GM23248 (cell line): Measurements from ENCODE around the gene VSIG8. TPM values are rescaled to one million over a fixed set of nuclear protein-coding genes. Genes with fewer than 3 reads are reported as not detected.

Source experiments
- DNase-seq: peaks from one replicate; pipeline ENCODE4 v3.0.0-alpha.2; 2015
- H2AFZ ChIP-seq: fragments of 200-600 bp; sonication (generic); 2 replicates; pipeline ENCODE4 v1.6.1; 2016; ENCODE audit warnings: antibody characterized with exemption
- H3F3A ChIP-seq: fragments of 200-600 bp; sonication (generic); 2 replicates; pipeline ENCODE4 v1.6.1; 2016; ENCODE audit warnings: mild to moderate bottlenecking, antibody characterized with exemption, mixed run types; ENCODE audit not compliant: insufficient read depth
- H3K27ac ChIP-seq: fragments of 200-600 bp; sonication (generic); 2 replicates; pipeline ENCODE4 v1.5.1; 2016; ENCODE audit warnings: mild to moderate bottlenecking
- H3K27me3 ChIP-seq: fragments of 200-600 bp; sonication (generic); replicated peaks from 2 replicates; pipeline ENCODE4 v1.6.1; 2016; ENCODE audit warnings: mild to moderate bottlenecking; ENCODE audit not compliant: insufficient read depth
- H3K36me3 ChIP-seq: fragments of 200-600 bp; sonication (generic); 2 replicates; pipeline ENCODE4 v1.6.1; 2016; ENCODE audit warnings: low read depth, mild to moderate bottlenecking
- H3K4me1 ChIP-seq: fragments of 200-600 bp; sonication (generic); 2 replicates; pipeline ENCODE4 v1.6.1; 2016; ENCODE audit warnings: mild to moderate bottlenecking; ENCODE audit not compliant: insufficient read depth
- H3K4me2 ChIP-seq: fragments of 200-600 bp; sonication (generic); one replicate; pipeline ENCODE4 v1.6.1; 2016; ENCODE audit warnings: mild to moderate bottlenecking; ENCODE audit not compliant: unreplicated experiment
- H3K4me3 ChIP-seq: fragments of 200-600 bp; sonication (generic); 2 replicates; pipeline ENCODE4 v1.5.1; 2016; ENCODE audit warnings: mild to moderate bottlenecking
- H3K79me2 ChIP-seq: fragments of 200-600 bp; sonication (generic); 2 replicates; pipeline ENCODE4 v1.6.1; 2016; ENCODE audit warnings: mild to moderate bottlenecking; ENCODE audit not compliant: insufficient read depth
- H3K9ac ChIP-seq: fragments of 200-600 bp; sonication (generic); 2 replicates; pipeline ENCODE4 v1.6.1; 2016; ENCODE audit warnings: mild to moderate bottlenecking
- H3K9me2 ChIP-seq: fragments of 200-600 bp; sonication (generic); 2 replicates; pipeline ENCODE4 v1.6.1; 2016; ENCODE audit warnings: mixed run types, mild to moderate bottlenecking, moderate library complexity; ENCODE audit not compliant: insufficient read depth
- H3K9me3 ChIP-seq: fragments of 200-600 bp; sonication (generic); one replicate; pipeline ENCODE4 v1.6.1; 2017; ENCODE audit warnings: low read depth
- H4K20me1 ChIP-seq: fragments of 200-600 bp; sonication (generic); 2 replicates; pipeline ENCODE4 v1.6.0; 2016; ENCODE audit not compliant: insufficient read depth
- EZH2 ChIP-seq: fragments of 200-600 bp; sonication (generic); IDR thresholded peaks from 2 replicates; pipeline ENCODE4 v1.6.1; 2018; ENCODE audit warnings: antibody characterized with exemption, mild to moderate bottlenecking; ENCODE audit not compliant: insufficient read depth, poor library complexity, severe bottlenecking
- EZH2phosphoT487 ChIP-seq: fragments of 200-600 bp; sonication (generic); IDR thresholded peaks from 2 replicates; pipeline ENCODE4 v1.6.1; 2018; ENCODE audit warnings: antibody characterized with exemption, moderate library complexity, mild to moderate bottlenecking, low read depth; ENCODE audit not compliant: insufficient read depth
- WGBS, 2 experiments: methylation state at CpG; one replicate each; pipeline ENCODE4 v1.1.6; 2015 to 2017; ENCODE audit warnings: low lambda C conversion rate in 2 of 2, low coverage in 1 of 2; ENCODE audit errors: missing lambda C conversion rate in 2 of 2; 5-methylcytosine and 5-hydroxymethylcytosine counted together
- in situ Hi-C: fragments of 300-500 bp; cut with MboI; formaldehyde crosslinking; loops from 2 replicates; pipeline ENCODE4 v1.15.0; 2020
- polyA plus RNA-seq: library from polyadenylated mRNA; unstranded; fragments of >200 nt; fragmentation: Nextera tagmentation; extraction: Ambion mirVana; gene quantifications from 2 replicates; pipeline ENCODE4 v1.2.1, GENCODE V29; 2016
- total RNA-seq: library from RNA; depleted of rRNA; stranded (reverse); fragments of >200 nt; shearing (Covaris generic); gene quantifications from 2 replicates; pipeline ENCODE4 v1.2.3, GENCODE V29; 2014

The VSIG8 gene
- total and polyA plus RNA-seq, 2 experiments from 2014 or later = not detected

- Histone ChIP-seq H3K4me2 (no peak overlapping the region), H3K4me1 (peaks cover 9% of the 10 kb centered on the region), H3K9me2 (no peaks in the 10 kb centered on the region), H3K4me3 (no peak overlapping the region), H3K9me3 (no peaks in the 10 kb centered on the region), H3K27ac (peak overlapping the region; percentile 24; the same call in 1 of the 2 replicates), H3F3A (peaks cover 14% of the 10 kb centered on the region; the same call in 1 of the 2 replicates), H3K79me2 (no peaks in the 10 kb centered on the region), H2AFZ (no peak overlapping the region), H3K9ac (no peak overlapping the region), H4K20me1 (no peaks in the 10 kb centered on the region), H3K36me3 (no peaks in the 10 kb centered on the region), H3K27me3 (no peaks in the 10 kb centered on the region)
- peak; percentile 74 for DNase-seq
- WGBS, 2 experiments = 4 to 6% methylated on average over 3 of the region's 3 CpGs
- in situ Hi-C loops = no loop called here
- TF ChIP-seq EZH2 (no peak), EZH2phosphoT487 (no peak)
Observed at GRCh38 chr1:159860456-159860855, 2.0 kb downstream of the VSIG8 start.

DNA sequence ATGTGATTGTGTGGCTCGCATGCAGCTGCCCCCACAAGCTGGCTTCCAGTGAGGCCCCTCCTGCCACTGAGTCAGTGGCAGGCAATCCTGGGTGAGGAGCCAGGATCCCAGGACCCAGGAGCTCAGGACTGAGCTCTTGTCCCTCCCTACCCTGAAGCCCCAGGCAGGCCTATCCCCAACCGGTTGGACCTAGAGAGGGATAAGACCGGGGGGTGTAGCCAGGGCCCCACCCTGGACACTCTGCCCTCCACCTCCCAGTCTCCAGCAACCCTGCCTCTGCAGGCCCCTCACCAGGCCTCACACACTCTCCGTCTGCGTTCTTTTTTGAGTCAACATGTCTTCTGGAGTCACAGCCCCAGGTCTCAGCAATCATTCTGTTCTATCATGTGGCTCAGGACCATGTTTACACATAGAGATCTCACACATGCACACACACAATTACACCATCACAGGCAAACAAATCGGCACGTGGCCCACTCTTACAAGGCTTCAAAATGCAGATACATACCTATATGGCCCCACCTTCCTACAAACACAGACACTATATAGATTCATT is 2.6 kb downstream of the VSIG8 start:
- H3K9me2 ChIP-seq = no peaks in the 10 kb centered on the region
- no peak for DNase-seq
- in situ Hi-C loops = no loop called here
- TF ChIP-seq EZH2 = no peak
- no peak for TF ChIP-seq EZH2phosphoT487
- WGBS, 2 experiments = 64 to 67% methylated on average over 7 of the region's 7 CpGs
- peaks cover 14% of the 10 kb centered on the region; the same call in 1 of the 2 replicates for H3F3A ChIP-seq
- peaks cover 12% of the 10 kb centered on the region for H3K4me1 ChIP-seq
- H2AFZ ChIP-seq = no peak overlapping the region
- no peaks in the 10 kb centered on the region for H3K9me3 ChIP-seq
- no peaks in the 10 kb centered on the region for H3K36me3 ChIP-seq
- H4K20me1 ChIP-seq = no peaks in the 10 kb centered on the region
- no peak overlapping the region for H3K4me2 ChIP-seq
- H3K9ac ChIP-seq = no peak overlapping the region
- no peaks in the 10 kb centered on the region for H3K79me2 ChIP-seq
- H3K27me3 ChIP-seq = no peaks in the 10 kb centered on the region
- H3K27ac ChIP-seq = peak overlapping the region; percentile 24; the same call in 1 of the 2 replicates
- H3K4me3 ChIP-seq = no peak overlapping the region

GRCh38 chr1:159857889-159858288 is 4.6 kb downstream of the VSIG8 start:
- TF ChIP-seq EZH2 (no peak), EZH2phosphoT487 (no peak)
- DNase-seq = no peak
- no peaks in the 10 kb centered on the region for H3K27me3 ChIP-seq
- no peaks in the 10 kb centered on the region for H3K36me3 ChIP-seq
- H3K4me3 ChIP-seq = no peak overlapping the region
- no peaks in the 10 kb centered on the region for H4K20me1 ChIP-seq
- no peak overlapping the region for H3K27ac ChIP-seq
- WGBS, 2 experiments = 82 to 83% methylated on average over 6 of the region's 6 CpGs
- peaks cover 25% of the 10 kb centered on the region for H3F3A ChIP-seq
- peaks cover 23% of the 10 kb centered on the region for H3K4me1 ChIP-seq
- H3K9ac ChIP-seq = no peak overlapping the region
- H2AFZ ChIP-seq = no peak overlapping the region
- no peaks in the 10 kb centered on the region for H3K79me2 ChIP-seq
- no peaks in the 10 kb centered on the region for H3K9me2 ChIP-seq
- no peak overlapping the region for H3K4me2 ChIP-seq
- in situ Hi-C loops = no loop called here
- no peaks in the 10 kb centered on the region for H3K9me3 ChIP-seq

DNA sequence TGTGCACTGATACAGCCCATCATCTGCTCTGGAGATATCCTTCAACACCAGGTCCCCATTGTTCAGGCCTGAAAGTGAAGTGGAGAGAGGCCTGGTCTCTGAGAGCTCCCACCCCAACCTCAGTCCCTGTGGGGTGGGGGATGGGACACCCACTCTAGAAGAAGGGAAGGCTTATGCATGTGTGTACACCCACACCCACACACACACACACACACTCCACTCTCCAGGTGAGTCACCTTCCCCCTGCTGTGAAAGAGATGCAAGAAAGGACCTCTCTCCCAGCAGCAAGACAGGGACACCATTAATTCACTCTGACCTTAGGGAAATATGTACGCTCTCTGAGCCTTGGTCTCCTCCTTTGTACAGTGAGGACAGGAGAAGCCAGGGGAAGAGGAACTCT is 5.9 kb downstream of the VSIG8 start:
- H3K4me1 ChIP-seq = peaks cover 25% of the 10 kb centered on the region
- H3K27ac ChIP-seq = no peak overlapping the region
- no peak overlapping the region for H3K4me3 ChIP-seq
- H3K9ac ChIP-seq = no peak overlapping the region
- no peaks in the 10 kb centered on the region for H4K20me1 ChIP-seq
- H3K79me2 ChIP-seq = 0 out of 2 replicates have a peak, but pooled peaks cover 4% of the 10 kb centered on the region
- no peaks in the 10 kb centered on the region for H3K27me3 ChIP-seq
- H3K9me2 ChIP-seq = no peaks in the 10 kb centered on the region
- WGBS, 2 experiments = 100% methylated on average over 1 of the region's 1 CpG
- H3F3A ChIP-seq = peaks cover 27% of the 10 kb centered on the region
- TF ChIP-seq EZH2 = no peak
- TF ChIP-seq EZH2phosphoT487 = no peak
- no peaks in the 10 kb centered on the region for H3K9me3 ChIP-seq
- H3K36me3 ChIP-seq = no peaks in the 10 kb centered on the region
- in situ Hi-C loops = no loop called here
- H3K4me2 ChIP-seq = no peak overlapping the region
- no peak overlapping the region for H2AFZ ChIP-seq
- no peak for DNase-seq

DNA sequence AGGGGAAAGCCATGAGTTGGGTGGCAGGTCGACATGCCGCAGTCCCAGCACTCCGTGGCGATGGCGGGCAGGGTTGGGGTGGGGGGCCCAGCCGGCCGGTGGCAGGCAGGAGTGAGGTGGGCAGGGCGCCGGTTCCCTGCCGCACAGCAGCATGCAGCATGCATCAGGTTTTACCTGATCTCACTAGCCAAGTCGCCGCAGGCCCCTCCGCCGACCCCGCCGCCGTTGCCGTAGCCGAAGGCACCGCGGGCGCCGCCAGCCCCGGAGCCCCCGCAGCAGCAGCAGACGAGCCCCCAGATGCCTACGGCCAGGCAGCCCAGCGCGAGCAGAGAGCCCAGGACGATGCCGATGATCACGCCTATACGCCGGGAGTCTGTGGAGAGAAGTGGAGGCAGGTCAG is 6.7 kb downstream of the VSIG8 start:
- H3K27me3 ChIP-seq = no peaks in the 10 kb centered on the region
- H3K79me2 ChIP-seq = 0 out of 2 replicates have a peak, but pooled peaks cover 4% of the 10 kb centered on the region
- H3K4me3 ChIP-seq = peak overlapping the region; percentile 79; the same call in 1 of the 2 replicates
- H3K9ac ChIP-seq = no peak overlapping the region
- H3K27ac ChIP-seq = no peak overlapping the region
- H3K36me3 ChIP-seq = no peaks in the 10 kb centered on the region
- H2AFZ ChIP-seq = no peak overlapping the region
- peaks cover 24% of the 10 kb centered on the region for H3K4me1 ChIP-seq
- H3F3A ChIP-seq = peaks cover 25% of the 10 kb centered on the region
- H3K9me2 ChIP-seq = no peaks in the 10 kb centered on the region
- TF ChIP-seq EZH2phosphoT487 = no peak
- no peak for TF ChIP-seq EZH2
- no peak for DNase-seq
- in situ Hi-C loops = no loop called here
- H3K4me2 ChIP-seq = peak overlapping the region; percentile 48
- no peaks in the 10 kb centered on the region for H4K20me1 ChIP-seq
- 86% methylated on average over 16 to 34 of the region's 34 CpGs for WGBS, 2 experiments
- H3K9me3 ChIP-seq = no peaks in the 10 kb centered on the region
